GM12872 (cell line): Measurements from ENCODE around the gene DYNC2H1.

ENCODE experiments used
- CTCF ChIP-seq: IDR thresholded peaks from 3 replicates; pipeline ENCODE4 v1.5.1; 2011; ENCODE audit warnings: low read depth, mild to moderate bottlenecking, low read length, moderate library complexity; ENCODE audit not compliant: insufficient read depth

The DYNC2H1 gene

DNA sequence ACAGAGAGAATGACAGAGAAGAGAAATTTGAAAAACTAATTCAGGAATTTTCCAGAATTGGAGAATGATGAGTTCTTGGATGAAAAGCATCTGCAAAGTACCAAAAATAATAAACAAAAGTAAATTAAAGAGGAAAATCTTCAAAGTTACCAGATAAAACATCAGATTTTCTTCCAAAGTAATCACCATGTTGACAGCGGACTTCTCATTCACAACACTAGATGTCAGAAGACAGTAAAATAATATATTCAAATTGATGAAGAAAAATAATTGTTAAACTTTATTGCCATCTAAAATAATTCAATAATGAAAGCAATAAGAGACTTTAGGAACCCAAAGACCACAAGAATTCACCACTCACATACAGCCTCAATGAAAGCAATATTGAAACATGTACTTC lies 355.2 kb downstream of the DYNC2H1 start:
- no peak for TF ChIP-seq CTCF

DNA sequence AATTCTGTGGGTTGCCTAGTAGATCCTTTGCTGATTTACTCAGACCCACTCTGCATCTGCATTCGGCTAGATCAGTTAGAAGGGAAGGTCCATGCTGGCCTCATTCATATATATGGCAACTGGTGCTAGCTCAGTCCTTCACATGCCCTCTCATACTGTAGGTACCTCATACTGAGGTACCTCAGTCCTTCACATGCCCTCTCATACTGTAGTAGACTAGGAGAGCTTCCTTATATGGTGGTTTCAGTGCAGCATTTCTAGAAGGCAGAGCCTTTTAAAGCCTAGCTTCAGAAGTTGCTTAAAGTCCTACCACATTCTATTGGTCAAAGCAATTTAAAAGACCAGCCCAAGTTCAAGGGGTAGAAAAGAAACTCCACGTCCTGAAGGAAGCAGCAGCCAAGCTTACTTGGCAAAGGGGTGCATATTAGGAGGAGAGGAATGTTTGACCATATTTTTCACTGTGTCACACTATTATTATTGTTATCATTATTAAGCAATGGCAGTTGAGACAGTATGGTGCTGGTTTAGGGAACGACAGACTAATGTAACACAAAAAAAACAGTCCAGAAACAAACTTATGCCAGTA lies 356.4 kb downstream of the DYNC2H1 start:
- TF ChIP-seq CTCF, result no peak

- TF ChIP-seq CTCF, result no peak
Measured at GRCh38 chr11:103471546-103471945, 362.3 kb downstream of the DYNC2H1 start.

DNA sequence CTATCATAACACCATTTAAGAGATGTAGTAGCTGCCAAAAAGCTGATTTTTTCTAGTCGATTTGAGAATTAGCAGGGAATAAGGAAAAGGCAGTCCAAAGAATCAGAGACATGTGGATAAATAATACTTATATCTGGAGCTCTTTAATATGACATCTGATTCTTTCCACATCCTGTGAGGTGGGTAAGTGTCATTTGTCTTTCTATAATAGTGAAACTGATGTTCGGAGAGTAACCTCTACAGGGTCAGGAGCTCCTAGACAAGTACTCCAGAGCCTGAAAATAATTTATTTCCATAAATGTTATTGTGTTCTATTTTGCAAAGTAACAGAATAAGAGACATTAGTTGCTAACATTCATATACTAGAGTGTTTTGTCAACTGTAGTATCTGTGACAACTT lies 367.6 kb downstream of the DYNC2H1 start:
- no peak for TF ChIP-seq CTCF

- no peak for TF ChIP-seq CTCF
Measured at GRCh38 chr11:103480421-103480820, 371.2 kb downstream of the DYNC2H1 start.

- TF ChIP-seq CTCF, result no peak
Measured at GRCh38 chr11:103483996-103484395, 374.8 kb downstream of the DYNC2H1 start.

DNA sequence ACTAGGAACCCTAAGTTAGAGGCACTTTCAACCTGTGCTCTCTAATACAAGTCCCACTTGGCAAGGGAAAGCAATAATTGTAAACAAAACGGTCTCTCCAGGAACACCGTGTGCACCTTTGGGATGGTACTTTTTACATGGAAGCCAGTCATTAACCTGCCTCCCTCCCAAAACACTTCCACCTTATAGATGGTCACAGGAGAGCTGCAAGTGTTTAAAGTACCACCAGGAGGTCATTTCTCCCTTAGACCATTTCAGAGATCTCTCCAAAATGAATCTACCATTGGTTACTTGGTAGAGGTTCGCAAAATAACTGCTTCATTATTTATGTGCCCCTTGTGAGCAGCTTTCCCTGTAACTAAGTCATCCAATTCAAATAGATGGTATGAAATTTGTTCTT lies 375.3 kb downstream of the DYNC2H1 start:
- TF ChIP-seq CTCF, result no peak
